Trophoblast cell (in vitro differentiated cells and primary cell): ENCODE measurements around the gene ZBTB7C.

Source experiments
- DNase-seq, 2 donors: peaks; one replicate each; pipeline ENCODE4 v3.0.0-alpha.2; 2016
- H2AFZ ChIP-seq: 2 replicates; pipeline ENCODE4 v1.6.1; 2013; ENCODE audit warnings: low read length, moderate library complexity, mild to moderate bottlenecking; ENCODE audit not compliant: insufficient read depth, poor library complexity
- H2AK5ac ChIP-seq: 2 replicates; pipeline ENCODE4 v1.6.1; 2013; ENCODE audit warnings: mild to moderate bottlenecking, low read length
- H2BK120ac ChIP-seq: 2 replicates; pipeline ENCODE4 v1.6.1; 2013; ENCODE audit warnings: low read length, mild to moderate bottlenecking, moderate library complexity; ENCODE audit not compliant: insufficient read depth, poor library complexity
- H2BK12ac ChIP-seq: 2 replicates; pipeline ENCODE4 v1.6.1; 2013; ENCODE audit warnings: mild to moderate bottlenecking, low read length, moderate library complexity
- H2BK5ac ChIP-seq: 2 replicates; pipeline ENCODE4 v1.6.1; 2013; ENCODE audit warnings: low read length, low read depth, moderate library complexity, mild to moderate bottlenecking; ENCODE audit not compliant: poor library complexity
- H3K14ac ChIP-seq: 2 replicates; pipeline ENCODE4 v1.6.1; 2013; ENCODE audit warnings: mild to moderate bottlenecking, low read length
- H3K18ac ChIP-seq: 2 replicates; pipeline ENCODE4 v1.6.1; 2013; ENCODE audit warnings: mild to moderate bottlenecking, low read length
- H3K23ac ChIP-seq: 2 replicates; pipeline ENCODE4 v1.6.1; 2013; ENCODE audit warnings: low read length
- H3K27ac ChIP-seq: 2 replicates; pipeline ENCODE4 v1.5.1; 2013; ENCODE audit warnings: low read depth, mild to moderate bottlenecking, inconsistent platforms, low read length, moderate library complexity
- H3K27me3 ChIP-seq: 2 replicates; pipeline ENCODE4 v1.6.1; 2013; ENCODE audit warnings: inconsistent platforms, mild to moderate bottlenecking, low read length, moderate library complexity; ENCODE audit not compliant: insufficient read depth
- H3K36me3 ChIP-seq, 2 experiments: 1 replicate in 1 of 2; 2 replicates in 1 of 2; pipeline ENCODE4 v1.6.1; 2013; ENCODE audit warnings: low read length in 2 of 2, mild to moderate bottlenecking in 2 of 2, moderate library complexity in 1 of 2; ENCODE audit not compliant: insufficient read depth in 2 of 2, control insufficient read depth in 1 of 2
- H3K4ac ChIP-seq: 2 replicates; pipeline ENCODE4 v1.6.1; 2013; ENCODE audit warnings: low read depth, mild to moderate bottlenecking, low read length, moderate library complexity
- H3K4me1 ChIP-seq, 2 experiments: 1 replicate in 1 of 2; 2 replicates in 1 of 2; pipeline ENCODE4 v1.6.1; 2013; ENCODE audit warnings: low read length in 2 of 2, mild to moderate bottlenecking in 2 of 2, moderate library complexity in 1 of 2; ENCODE audit not compliant: insufficient read depth in 2 of 2, control insufficient read depth in 1 of 2
- H3K4me2 ChIP-seq: 2 replicates; pipeline ENCODE4 v1.6.1; 2013; ENCODE audit warnings: inconsistent platforms, mild to moderate bottlenecking, low read length, moderate library complexity
- H3K4me3 ChIP-seq: 2 replicates; pipeline ENCODE4 v1.5.1; 2013; ENCODE audit warnings: mild to moderate bottlenecking, low read depth, low read length, inconsistent platforms
- H3K79me1 ChIP-seq: one replicate; pipeline ENCODE4 v1.6.1; 2013; ENCODE audit warnings: low read length
- H3K79me2 ChIP-seq: 2 replicates; pipeline ENCODE4 v1.6.1; 2013; ENCODE audit warnings: low read length, mild to moderate bottlenecking; ENCODE audit not compliant: control insufficient read depth, insufficient read depth, poor library complexity
- H3K9ac ChIP-seq: 2 replicates; pipeline ENCODE4 v1.6.1; 2013; ENCODE audit warnings: mild to moderate bottlenecking, low read length
- H3K9me3 ChIP-seq: 2 replicates; pipeline ENCODE4 v1.6.1; 2013; ENCODE audit warnings: low read depth, mild to moderate bottlenecking, control low read depth, inconsistent platforms, low read length; ENCODE audit not compliant: insufficient read depth
- H4K12ac ChIP-seq: 2 replicates; pipeline ENCODE4 v1.6.1; 2013; ENCODE audit warnings: low read depth, mild to moderate bottlenecking, low read length, moderate library complexity
- H4K8ac ChIP-seq: 2 replicates; pipeline ENCODE4 v1.6.1; 2013; ENCODE audit warnings: low read depth, mild to moderate bottlenecking, low read length, moderate library complexity
- H4K91ac ChIP-seq: one replicate; pipeline ENCODE4 v1.6.1; 2013; ENCODE audit warnings: low read depth, mild to moderate bottlenecking, low read length, moderate library complexity
- WGBS: extraction: QIAGEN DNeasy Blood & Tissue Kit; methylation state at CpG from one replicate; pipeline ENCODE4 v1.1.7; 2013; ENCODE audit warnings: missing lambda C conversion rate; ENCODE audit not compliant: insufficient read length, insufficient coverage; ENCODE audit errors: extremely low coverage; 5-methylcytosine and 5-hydroxymethylcytosine counted together

Gene ZBTB7C

DNA sequence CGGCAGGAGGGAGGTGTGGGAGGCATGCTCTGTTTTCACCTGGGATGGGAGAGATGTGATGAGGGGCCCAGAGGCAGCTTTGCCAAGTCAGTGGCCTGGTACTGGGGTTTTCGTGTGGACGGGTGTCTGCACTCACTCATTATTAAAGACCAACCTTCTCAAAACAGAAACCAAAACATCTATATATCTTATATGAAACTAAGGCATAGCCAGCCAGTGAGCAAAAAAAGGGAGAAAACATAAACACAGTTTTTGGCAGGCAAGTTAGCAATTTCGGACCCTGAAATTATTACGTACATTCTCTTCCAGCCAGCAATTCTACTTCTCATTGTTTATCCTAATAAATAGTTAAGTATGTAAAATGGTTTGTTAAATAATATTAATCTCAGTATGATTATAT lies 297.6 kb downstream of the ZBTB7C start:
- no peak overlapping the region for H3K4me3 ChIP-seq
- H2BK120ac ChIP-seq: no peak overlapping the region
- H3K27ac ChIP-seq: no peak overlapping the region
- no peak overlapping the region for H3K18ac ChIP-seq
- no peaks in the 10 kb centered on the region for H3K27me3 ChIP-seq
- no peak overlapping the region for H2BK5ac ChIP-seq
- no peaks in the 10 kb centered on the region for H3K9me3 ChIP-seq
- H4K12ac ChIP-seq: no peak overlapping the region
- no CpG with 5 or more reads among the region's 5 CpGs for WGBS
- no peak overlapping the region for H3K4me2 ChIP-seq
- H3K9ac ChIP-seq: no peak overlapping the region
- no peak overlapping the region for H3K23ac ChIP-seq
- H2BK12ac ChIP-seq: no peak overlapping the region
- no peaks in the 10 kb centered on the region for H3K36me3 ChIP-seq
- no peak overlapping the region for H3K14ac ChIP-seq
- H3K79me2 ChIP-seq: no peaks in the 10 kb centered on the region
- no peak for DNase-seq
- H3K4ac ChIP-seq: no peak overlapping the region
- no peak overlapping the region for H4K8ac ChIP-seq
- no peak overlapping the region for H2AFZ ChIP-seq
- peaks cover 6 to 9% of the 10 kb centered on the region in 2 experiments for H3K4me1 ChIP-seq
- H2AK5ac ChIP-seq: no peak overlapping the region
- H3K79me1 ChIP-seq: peaks cover 3% of the 10 kb centered on the region
- no peak overlapping the region for H4K91ac ChIP-seq

DNA sequence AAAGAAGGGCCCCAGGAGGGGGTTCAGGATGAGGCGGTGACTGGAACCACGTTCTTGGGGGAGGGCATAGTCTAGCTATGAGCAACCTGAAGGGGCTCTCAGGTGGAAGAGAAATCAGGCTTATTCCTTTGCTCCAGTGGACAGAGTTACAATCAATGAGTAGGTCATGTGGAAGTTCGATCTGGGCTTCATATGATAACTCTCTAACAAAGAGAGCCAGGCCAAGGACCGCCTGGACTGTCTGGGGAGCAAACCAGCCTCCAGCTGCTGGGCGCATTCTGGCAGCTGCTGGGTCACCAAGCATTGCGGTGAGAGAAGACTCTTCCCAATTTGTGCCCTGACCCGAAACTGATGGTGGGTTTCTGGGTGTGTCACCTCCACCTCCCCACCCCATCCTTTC lies 298.4 kb downstream of the ZBTB7C start:
- H2AK5ac ChIP-seq: no peak overlapping the region
- DNase-seq: no peak
- H3K14ac ChIP-seq: no peak overlapping the region
- no peak overlapping the region for H2BK12ac ChIP-seq
- H3K36me3 ChIP-seq: no peaks in the 10 kb centered on the region
- no peak overlapping the region for H4K8ac ChIP-seq
- no peak overlapping the region for H3K4ac ChIP-seq
- no peak overlapping the region for H4K12ac ChIP-seq
- no peaks in the 10 kb centered on the region for H3K27me3 ChIP-seq
- peaks cover 3% of the 10 kb centered on the region for H3K79me1 ChIP-seq
- no peak overlapping the region for H3K18ac ChIP-seq
- H2AFZ ChIP-seq: no peak overlapping the region
- no CpG with 5 or more reads among the region's 7 CpGs for WGBS
- H3K79me2 ChIP-seq: no peaks in the 10 kb centered on the region
- H3K4me3 ChIP-seq: no peak overlapping the region
- no peak overlapping the region for H2BK5ac ChIP-seq
- H4K91ac ChIP-seq: no peak overlapping the region
- H2BK120ac ChIP-seq: no peak overlapping the region
- no peak overlapping the region for H3K27ac ChIP-seq
- H3K4me1 ChIP-seq: peaks cover 6 to 10% of the 10 kb centered on the region in 2 experiments
- no peaks in the 10 kb centered on the region for H3K9me3 ChIP-seq
- no peak overlapping the region for H3K9ac ChIP-seq
- no peak overlapping the region for H3K4me2 ChIP-seq
- no peak overlapping the region for H3K23ac ChIP-seq

DNA sequence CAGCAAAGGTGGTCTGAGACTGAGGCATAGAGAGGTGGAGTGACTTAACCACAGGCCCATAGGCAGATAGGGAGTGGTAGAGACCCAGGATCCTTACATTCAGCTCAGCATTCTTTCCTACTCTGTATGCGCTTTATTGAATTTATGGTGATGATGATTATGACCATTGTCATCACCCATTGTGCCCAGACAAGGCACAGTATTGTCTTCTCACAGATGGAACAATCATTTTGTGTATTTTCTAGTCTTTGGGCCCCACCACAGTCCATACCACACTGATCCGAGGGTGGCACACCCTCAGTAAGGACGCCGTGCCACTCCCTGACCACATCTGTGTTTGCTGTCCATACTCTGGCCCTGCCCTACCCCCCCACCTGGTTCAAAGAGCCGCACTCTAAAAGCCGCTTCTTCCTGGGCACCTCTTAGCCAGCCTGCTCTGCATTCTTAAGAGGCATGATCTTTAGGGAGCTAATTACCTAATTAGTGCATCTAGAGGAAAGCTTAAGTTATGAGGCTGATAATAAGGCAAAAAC lies 299.2 kb downstream of the ZBTB7C start:
- Histone ChIP-seq H2AK5ac (no peak overlapping the region), H2AFZ (no peak overlapping the region), H3K4me2 (no peak overlapping the region), H4K8ac (no peak overlapping the region), H3K27ac (no peak overlapping the region), H3K27me3 (no peaks in the 10 kb centered on the region), H2BK5ac (no peak overlapping the region), H3K23ac (no peak overlapping the region), H4K91ac (no peak overlapping the region), H3K4ac (no peak overlapping the region), H2BK12ac (no peak overlapping the region), H3K4me3 (no peak overlapping the region), H3K9me3 (no peaks in the 10 kb centered on the region), H3K18ac (no peak overlapping the region), H3K79me1 (peaks cover 3% of the 10 kb centered on the region), H4K12ac (no peak overlapping the region), H2BK120ac (no peak overlapping the region), H3K9ac (no peak overlapping the region), H3K36me3 (no peaks in the 10 kb centered on the region), H3K4me1 (peaks cover 6 to 10% of the 10 kb centered on the region in 2 experiments), H3K79me2 (no peaks in the 10 kb centered on the region), H3K14ac (no peak overlapping the region)
- DNase-seq: no peak
- WGBS: no CpG with 5 or more reads among the region's 6 CpGs

DNA sequence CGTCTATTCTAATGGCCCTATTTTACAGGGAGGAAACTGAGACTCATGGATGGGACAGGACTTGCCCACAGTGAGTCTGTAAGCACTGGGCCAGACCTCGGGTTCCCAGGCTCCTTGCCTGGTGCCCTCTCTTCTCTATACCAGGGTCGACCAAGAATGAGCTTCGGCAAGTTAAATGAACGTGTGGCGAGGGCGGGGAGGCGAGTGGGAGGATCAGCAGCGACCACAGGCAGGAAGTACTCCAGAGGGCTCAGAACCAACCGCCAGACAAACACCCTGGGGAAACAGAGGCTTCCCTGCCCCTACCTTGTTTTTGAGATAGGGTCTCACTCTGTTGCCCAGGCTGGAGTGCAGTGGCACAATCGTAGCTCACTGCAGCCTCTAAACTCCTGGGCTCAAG lies 301.0 kb downstream of the ZBTB7C start:
- no peak overlapping the region for H3K14ac ChIP-seq
- H4K12ac ChIP-seq: no peak overlapping the region

More for the DNA sequence above, 301.0 kb downstream of the ZBTB7C start:
- peak overlapping the region; percentile 60 for H4K91ac ChIP-seq
- no peaks in the 10 kb centered on the region for H3K79me2 ChIP-seq
- H2BK5ac ChIP-seq: no peak overlapping the region
- H3K4me2 ChIP-seq: no peak overlapping the region
- peak overlapping the region; percentile 55 for H2BK120ac ChIP-seq
- H3K79me1 ChIP-seq: peaks cover 3% of the 10 kb centered on the region
- peak overlapping the region; percentile 34 for H2BK12ac ChIP-seq
- no peak overlapping the region for H3K4me3 ChIP-seq
- no peak for DNase-seq
- H3K4me1 ChIP-seq: peaks cover 6 to 10% of the 10 kb centered on the region in 2 experiments
- no peak overlapping the region for H2AK5ac ChIP-seq
- no peak overlapping the region for H3K18ac ChIP-seq
- no peak overlapping the region for H3K27ac ChIP-seq
- no peaks in the 10 kb centered on the region for H3K36me3 ChIP-seq
- H3K27me3 ChIP-seq: no peaks in the 10 kb centered on the region
- no CpG with 5 or more reads among the region's 11 CpGs for WGBS
- H3K4ac ChIP-seq: no peak overlapping the region
- H3K9ac ChIP-seq: no peak overlapping the region
- H3K23ac ChIP-seq: no peak overlapping the region
- no peak overlapping the region for H4K8ac ChIP-seq
- H3K9me3 ChIP-seq: no peaks in the 10 kb centered on the region
- no peak overlapping the region for H2AFZ ChIP-seq
